Astrocyte (in vitro differentiated cells and primary cell): Measurements from ENCODE around the gene CELA2B.

Experiments used
- CTCF ChIP-seq: IDR thresholded peaks from 2 replicates; pipeline ENCODE4 v1.5.1; 2011; ENCODE audit warnings: low read depth, mild to moderate bottlenecking, inconsistent platforms, low read length, moderate library complexity; ENCODE audit not compliant: insufficient read depth
- EZH2 ChIP-seq: IDR thresholded peaks from 2 replicates; pipeline ENCODE4 v1.6.1; 2012; ENCODE audit warnings: mild to moderate bottlenecking, low read length, inconsistent platforms; ENCODE audit not compliant: insufficient read depth

DNA sequence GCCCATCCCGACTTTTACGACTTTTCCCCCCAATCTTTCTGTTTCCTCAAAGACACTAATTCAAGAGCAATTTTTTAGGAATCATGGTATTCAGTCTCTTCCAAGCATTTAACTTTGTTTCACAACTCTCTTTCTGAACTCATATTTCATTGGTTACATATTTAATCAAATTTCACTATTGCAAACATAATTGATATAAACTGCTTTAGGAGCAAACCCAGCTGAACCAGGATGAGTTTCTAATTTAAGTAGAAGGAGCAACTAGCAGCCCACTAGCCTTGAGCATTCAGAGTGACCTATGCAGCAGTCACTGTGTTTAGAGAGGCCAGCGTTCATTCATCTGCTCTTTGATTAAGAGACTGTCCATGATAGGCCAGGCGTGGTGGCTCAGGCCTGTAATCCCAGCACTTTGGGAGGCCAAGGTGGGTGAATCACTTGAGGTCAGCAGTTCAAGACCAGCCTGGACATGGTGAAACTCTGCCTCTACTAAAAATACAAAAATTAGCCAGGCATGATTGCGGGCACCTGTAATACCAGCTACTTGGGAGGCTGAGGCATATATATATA lies 1.8 kb downstream of the CELA2B start:
- no peak for TF ChIP-seq CTCF
- no peak for TF ChIP-seq EZH2
